HG03196 (cell line): ENCODE measurements around the gene CIITA.
"Not testable (repeated sequence)": the region's sequence is repeated elsewhere in the genome, so short reads cannot be mapped to it uniquely, and the experiment has no call there.

Source experiments
- ATAC-seq: cut with Tn5 transposase; IDR thresholded peaks from one replicate; pipeline ENCODE4 v1.9.1; 2021; ENCODE audit not compliant: unreplicated experiment

CIITA gene, protein sequence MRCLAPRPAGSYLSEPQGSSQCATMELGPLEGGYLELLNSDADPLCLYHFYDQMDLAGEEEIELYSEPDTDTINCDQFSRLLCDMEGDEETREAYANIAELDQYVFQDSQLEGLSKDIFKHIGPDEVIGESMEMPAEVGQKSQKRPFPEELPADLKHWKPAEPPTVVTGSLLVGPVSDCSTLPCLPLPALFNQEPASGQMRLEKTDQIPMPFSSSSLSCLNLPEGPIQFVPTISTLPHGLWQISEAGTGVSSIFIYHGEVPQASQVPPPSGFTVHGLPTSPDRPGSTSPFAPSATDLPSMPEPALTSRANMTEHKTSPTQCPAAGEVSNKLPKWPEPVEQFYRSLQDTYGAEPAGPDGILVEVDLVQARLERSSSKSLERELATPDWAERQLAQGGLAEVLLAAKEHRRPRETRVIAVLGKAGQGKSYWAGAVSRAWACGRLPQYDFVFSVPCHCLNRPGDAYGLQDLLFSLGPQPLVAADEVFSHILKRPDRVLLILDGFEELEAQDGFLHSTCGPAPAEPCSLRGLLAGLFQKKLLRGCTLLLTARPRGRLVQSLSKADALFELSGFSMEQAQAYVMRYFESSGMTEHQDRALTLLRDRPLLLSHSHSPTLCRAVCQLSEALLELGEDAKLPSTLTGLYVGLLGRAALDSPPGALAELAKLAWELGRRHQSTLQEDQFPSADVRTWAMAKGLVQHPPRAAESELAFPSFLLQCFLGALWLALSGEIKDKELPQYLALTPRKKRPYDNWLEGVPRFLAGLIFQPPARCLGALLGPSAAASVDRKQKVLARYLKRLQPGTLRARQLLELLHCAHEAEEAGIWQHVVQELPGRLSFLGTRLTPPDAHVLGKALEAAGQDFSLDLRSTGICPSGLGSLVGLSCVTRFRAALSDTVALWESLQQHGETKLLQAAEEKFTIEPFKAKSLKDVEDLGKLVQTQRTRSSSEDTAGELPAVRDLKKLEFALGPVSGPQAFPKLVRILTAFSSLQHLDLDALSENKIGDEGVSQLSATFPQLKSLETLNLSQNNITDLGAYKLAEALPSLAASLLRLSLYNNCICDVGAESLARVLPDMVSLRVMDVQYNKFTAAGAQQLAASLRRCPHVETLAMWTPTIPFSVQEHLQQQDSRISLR

DNA sequence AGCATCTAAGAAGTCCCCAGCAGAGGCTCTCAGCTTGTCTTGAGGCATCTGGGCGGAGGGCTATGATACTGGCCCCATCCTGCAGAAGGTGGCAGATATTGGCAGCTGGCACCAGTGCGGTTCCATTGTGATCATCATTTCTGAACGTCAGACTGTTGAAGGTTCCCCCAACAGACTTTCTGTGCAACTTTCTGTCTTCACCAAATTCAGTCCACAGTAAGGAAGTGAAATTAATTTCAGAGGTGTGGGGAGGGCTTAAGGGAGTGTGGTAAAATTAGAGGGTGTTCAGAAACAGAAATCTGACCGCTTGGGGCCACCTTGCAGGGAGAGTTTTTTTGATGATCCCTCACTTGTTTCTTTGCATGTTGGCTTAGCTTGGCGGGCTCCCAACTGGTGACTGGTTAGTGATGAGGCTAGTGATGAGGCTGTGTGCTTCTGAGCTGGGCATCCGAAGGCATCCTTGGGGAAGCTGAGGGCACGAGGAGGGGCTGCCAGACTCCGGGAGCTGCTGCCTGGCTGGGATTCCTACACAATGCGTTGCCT, at the start of gene CIITA:
Gene CIITA, plus strand, starts transcription at position 404 of the 543 bp plus-strand sequence. Its CDS starts 129 bp downstream, at position 533.
- ATAC-seq, result peak; percentile 56

DNA sequence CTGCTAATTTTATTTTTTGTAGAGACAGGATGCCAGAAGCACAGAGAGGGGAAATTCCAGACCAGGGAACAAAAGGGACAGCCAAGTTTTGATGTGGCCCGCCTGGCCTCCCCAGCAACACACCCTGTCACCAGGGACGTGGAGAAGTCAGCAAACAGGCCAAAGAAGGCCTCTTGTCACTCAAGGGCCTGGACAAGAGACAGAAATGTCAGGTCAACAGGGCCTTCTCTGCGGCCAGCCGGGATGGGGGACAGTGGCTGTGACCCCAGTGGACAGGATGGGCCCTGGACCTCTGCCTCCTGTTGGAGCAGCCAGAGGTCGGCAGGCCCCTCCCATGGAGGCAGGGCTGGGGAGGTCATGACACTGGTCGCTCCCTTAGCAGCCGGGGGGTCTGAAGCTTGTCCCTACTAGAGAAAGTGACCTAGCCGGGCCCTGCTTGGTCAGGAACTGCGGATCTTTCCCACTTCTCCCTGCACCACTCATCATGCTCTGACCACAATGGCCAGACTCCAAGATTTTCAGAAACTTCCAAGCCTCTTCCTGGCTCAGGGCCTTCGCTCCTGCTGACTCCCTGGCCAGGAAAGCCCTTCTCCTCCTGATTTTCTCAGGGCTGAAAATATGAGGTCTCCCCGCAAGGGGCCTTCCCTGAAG, 49.2 kb upstream of the CIITA start:
- ATAC-seq, result no peak

DNA sequence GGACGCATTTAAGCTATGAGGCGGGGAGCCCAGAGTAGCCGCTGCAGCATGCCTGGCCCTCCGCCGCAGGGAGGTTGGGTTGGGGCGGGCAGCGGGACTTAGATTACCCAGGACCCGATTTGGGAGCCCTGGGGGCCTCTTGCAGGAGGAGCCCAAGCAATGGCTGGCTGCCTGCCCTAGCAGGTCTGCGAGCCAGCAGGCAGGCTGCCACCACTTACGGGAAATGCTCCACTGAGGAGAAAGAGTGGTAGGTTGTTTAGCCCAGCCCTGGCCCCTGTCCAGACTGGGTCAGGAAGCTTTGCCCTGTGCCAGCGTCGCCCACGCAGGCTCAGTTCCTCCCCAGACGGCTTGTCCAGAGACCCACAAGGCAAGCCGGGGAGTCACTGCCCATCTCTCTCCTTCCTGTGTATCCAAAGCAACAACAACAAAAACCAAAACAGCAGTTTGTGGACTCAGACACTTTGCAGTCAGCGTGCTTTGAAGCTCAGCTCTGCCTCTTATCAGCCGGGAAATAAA, 48.1 kb upstream of the CIITA start:
- ATAC-seq, result no peak

GRCh38 chr16:10829390-10830098, 47.5 kb upstream of the CIITA start:
- ATAC-seq, result not testable (repeated sequence)

DNA sequence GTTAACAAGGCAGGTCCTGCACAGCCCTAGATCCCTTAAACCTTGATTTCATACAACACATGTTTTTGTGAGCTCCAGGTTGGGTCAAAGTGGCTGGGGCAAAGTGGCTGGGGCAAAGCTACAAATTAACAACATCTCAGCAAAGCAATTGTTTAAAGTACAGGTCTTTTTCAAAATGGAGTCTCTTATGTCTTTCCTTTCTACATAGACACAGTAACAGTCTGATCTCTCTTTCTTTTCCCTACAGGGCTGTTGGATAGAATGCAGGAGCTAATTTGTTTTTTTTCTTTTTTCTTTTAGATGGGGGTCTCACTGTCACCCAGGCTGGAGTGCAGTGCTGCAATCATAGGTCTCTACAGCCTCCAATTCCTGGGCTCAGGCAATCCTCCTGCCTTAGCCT, 46.8 kb upstream of the CIITA start:
- ATAC-seq, result not testable (repeated sequence)

- no peak for ATAC-seq
Observed at GRCh38 chr16:10831894-10832886, 44.8 kb upstream of the CIITA start.

DNA sequence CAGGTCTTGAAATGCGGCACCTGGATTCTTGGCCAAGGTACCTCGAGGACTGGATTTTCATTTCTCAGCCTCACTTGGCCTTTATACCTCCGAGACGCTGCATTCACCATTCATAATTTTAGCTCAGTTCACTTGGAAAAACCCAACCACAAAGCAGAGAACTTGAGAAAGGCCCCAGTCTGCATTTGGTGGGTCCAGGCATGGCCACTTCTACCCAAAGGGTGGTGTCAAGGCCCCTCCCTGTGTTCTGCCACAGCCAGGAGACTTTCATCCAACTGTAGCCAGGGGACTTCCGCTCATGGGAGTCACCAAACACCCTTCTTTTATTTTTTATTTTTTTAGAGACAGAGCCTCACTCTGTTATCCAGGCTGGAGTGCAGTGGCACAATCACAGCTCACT, 43.7 kb upstream of the CIITA start:
- no peak for ATAC-seq

DNA sequence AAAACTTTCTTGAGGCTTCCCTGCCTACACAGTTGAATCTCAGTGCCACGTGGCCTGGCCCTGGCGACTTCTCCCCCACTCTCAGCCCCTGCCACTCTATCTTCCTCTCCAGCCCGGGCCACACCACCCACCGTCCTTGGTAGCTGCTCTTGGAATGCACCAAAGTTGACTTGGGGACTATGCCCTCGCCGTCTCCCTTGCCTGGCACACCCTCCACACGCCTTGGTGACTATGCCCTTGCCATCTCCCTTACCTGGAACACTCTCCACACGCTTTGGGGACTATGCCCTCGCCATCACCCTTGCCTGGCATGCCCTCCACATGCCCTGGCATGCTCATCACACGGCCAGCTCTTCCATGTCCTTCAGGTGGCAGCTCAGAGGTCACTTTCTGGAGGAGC, 42.9 kb upstream of the CIITA start:
- ATAC-seq, result no peak

- ATAC-seq, result no peak
Observed at GRCh38 chr16:10834766-10835165, 42.2 kb upstream of the CIITA start.

GRCh38 chr16:10835281-10835931, 41.6 kb upstream of the CIITA start:
- peak; percentile 44 for ATAC-seq

DNA sequence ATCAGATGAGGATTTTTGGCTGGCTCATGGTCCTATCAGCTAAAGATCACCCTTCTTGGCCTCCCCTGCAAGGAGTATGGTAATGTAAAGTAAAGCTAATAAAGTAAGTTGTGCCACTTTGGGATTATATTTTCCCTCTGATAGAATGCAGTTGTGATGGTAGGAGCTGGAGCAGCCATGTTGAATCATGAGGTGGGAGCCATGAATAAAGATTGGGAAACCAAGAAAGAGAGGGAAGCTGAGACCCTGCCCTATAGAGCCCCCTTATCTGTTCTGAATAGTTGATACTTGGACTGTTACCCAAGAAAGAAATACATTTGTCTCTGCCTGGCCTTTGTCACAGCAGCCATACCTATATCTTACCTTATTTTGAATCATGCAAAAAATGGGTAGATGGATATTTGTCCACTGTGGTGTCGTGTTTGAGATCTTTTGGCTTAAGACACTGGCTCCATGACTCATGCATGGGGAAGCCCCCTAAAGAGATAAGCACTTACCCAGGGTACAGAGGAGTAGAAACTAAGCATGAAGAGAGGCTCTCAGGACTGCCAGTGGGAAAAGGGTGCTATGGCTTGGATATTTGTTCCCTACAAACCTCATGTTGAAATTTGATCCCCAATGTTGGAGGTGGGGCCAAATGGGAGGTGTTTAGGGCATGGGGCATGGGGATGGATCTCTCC, 40.7 kb upstream of the CIITA start:
- no peak for ATAC-seq

DNA sequence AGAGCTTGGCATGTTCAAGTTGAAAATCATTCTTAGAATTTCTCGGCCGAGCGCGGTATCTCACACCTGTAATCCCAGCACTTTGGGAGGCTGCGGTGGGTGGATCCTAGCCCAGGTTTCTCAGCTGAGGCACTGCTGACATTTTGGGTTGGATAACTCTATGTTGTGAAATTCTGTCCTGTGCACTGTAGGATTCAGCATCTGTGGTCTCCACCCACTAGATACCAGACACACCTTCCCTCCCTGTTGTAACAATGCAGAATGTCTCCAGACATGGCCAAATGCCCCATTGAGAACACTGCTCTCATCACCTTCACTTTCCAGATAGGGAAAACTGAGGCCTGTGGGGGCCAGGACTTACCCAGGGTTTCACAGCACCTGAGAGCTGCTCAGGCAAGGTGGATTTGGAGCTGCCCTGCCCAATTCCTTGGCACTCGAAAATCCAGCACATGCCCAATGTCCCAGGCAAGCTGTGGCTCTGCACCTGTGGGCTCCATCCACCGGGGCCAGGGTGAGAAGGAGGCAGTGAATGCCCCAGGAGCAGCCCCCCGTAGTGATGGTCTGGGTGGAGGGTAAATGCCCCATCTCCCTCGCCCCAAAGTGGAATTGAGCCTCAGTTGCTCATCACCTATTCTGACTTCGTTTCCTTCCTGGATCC, 38.3 kb upstream of the CIITA start:
- ATAC-seq, result no peak

- no peak for ATAC-seq
Observed at GRCh38 chr16:10839279-10839666, 37.7 kb upstream of the CIITA start.

DNA sequence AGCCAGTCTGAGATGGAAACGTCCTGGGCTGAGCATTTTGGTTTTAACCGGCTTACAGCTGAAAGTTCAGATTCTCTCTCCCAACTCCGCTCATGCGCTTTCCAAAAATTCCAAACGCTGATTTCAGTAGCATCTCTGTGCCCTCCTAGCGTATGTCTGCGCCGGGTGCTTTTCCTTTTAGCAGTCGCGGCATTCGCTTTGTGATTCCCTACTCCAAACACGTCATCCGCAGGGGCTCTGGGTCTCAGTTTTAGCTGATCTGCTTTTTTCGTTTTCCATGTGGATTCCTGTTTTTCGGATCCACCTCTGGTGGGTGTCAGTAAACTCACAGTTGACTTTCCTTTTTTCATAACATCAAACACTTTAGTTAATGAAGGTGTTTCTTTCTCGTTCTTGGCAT, 36.3 kb upstream of the CIITA start:
- no peak for ATAC-seq

- no peak for ATAC-seq
Observed at GRCh38 chr16:10846213-10846998, 30.6 kb upstream of the CIITA start.

- ATAC-seq, result no peak
Observed at GRCh38 chr16:10847176-10847575, 29.8 kb upstream of the CIITA start.
